GM15510 (cell line): ENCODE measurements around the gene ARHGAP33.

Experiments
- POLR2A ChIP-seq: IDR thresholded peaks from 3 replicates; pipeline ENCODE4 v1.6.1; 2011; ENCODE audit warnings: borderline replicate concordance; ENCODE audit not compliant: insufficient read length; ENCODE audit errors: extremely low read depth

The ARHGAP33 gene

DNA sequence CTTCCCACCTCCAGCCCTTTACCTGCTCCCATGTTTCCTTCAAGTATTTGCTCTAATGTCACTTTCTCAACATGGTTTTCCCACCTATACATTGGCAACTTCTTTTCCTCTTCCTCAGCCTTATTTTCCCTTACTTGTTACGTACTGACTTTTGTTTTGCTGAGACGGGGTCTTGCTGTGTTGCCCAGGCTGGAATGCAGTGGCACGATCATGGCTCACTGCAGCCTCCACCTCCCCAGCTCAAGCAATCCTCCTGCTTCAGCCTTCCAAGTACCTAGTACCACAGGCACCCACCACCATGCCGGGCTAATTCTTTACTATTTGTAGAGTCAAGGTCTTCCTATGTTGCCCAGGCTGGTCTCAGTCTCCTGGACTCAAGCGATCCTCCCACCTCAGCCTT, 32.3 kb downstream of the ARHGAP33 start:
- TF ChIP-seq POLR2A, result no peak

GRCh38 chr19:35811317-35812219, 36.2 kb downstream of the ARHGAP33 start:
- TF ChIP-seq POLR2A, result no peak

DNA sequence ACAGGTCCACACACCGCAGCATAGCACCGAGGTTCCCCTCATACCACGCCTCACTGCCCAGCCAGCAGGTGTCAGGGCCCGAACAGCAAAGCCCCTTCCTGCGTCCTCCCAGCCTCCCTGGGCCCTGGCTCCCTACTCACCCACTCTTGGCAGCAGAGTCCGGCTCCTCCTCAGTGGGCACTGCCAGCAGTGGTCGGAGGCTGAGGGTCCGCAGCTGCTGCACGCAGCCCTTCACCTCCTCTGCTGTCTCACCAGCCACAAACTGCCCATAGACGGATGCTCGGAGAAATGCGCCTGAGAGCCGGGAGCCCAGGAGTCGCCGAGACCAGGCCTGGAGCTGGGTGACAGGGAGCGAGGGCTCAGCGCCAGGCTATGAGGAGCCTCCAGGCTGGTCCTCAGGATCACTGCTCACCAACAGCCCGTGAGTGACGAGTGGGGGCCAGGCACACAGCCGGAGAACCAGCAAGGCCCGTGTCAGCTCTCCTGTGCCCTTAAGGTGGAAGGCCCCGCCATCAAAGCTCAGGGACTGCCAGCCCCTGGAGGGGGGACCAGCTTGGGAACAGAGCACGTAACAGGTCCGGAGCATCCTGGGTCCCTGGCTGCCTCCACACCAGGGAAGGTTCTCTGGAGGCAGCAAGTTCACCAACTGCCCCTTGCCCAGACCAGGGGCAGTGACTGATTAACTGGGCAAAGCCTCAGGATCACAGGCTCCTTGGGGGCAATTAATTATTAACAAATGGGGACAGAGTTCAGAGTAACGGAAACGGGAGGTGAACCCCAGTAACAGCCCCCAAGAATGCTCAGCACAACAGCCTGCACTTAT, 37.1 kb downstream of the ARHGAP33 start, which contains the start of gene PRODH2:
Gene PRODH2 (minus strand): TSS at position 626 of the 823 bp plus-strand sequence. CDS start 40 bp downstream, at position 586.
- TF ChIP-seq POLR2A, result no peak

DNA sequence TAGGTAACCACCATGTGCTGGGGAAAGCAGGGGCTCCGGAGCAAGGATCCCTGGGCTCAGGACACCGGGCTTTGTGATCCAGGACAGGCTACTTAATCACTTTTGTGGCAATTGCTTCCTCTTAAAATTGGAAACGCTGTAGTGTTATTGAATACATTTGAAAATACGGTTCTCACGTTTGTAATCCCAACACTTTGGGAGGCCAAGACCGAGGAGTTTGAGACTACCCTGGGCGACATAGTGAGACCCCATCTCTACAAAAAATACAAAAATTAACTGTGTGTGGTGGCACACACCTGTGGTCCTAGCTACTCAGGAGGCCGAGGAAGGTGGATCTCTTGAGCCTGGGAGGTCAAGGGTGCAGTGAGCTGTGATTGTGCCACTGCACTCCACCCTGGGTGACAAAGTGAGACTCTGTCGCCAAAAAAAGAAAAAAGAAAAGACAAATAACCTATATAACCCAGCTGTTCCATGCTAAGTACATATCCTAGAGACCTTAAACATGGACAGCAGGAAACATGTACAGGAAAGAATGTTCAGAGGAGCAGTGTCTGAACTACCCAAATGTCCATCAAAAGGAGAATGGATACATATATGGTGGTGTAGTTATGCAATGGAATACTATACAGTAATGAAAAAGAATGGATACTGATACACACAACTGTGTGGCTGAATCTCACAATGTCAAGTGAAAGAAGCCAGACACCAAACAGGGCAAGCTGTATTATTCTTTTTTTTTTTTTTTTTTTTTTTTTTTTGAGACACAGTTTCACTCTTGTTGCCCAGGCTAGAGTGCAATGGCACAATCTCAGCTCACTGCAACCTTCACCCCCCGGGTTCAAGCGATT, 37.9 kb downstream of the ARHGAP33 start:
- TF ChIP-seq POLR2A, result no peak

GRCh38 chr19:35816262-35816661, 40.9 kb downstream of the ARHGAP33 start:
- TF ChIP-seq POLR2A, result no peak

DNA sequence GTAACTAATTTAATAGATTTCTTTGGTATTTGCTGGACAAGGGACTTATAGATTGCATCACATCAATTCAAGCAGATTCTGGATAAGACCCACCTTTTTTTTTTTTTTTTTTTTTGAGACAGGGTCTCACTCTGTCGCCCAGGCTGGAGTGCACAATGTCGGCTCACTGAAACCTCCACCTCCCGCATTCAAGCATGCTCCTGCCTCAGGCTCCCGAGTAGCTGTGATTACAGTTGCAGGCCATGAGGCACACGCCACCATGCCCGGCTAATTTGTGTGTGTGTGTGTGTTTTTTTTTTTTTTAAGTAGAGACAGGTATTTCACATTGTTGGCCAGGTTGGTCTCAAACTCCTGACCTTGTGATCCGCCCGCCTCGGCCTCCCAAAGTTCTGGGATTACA, 41.5 kb downstream of the ARHGAP33 start:
- TF ChIP-seq POLR2A, result no peak

DNA sequence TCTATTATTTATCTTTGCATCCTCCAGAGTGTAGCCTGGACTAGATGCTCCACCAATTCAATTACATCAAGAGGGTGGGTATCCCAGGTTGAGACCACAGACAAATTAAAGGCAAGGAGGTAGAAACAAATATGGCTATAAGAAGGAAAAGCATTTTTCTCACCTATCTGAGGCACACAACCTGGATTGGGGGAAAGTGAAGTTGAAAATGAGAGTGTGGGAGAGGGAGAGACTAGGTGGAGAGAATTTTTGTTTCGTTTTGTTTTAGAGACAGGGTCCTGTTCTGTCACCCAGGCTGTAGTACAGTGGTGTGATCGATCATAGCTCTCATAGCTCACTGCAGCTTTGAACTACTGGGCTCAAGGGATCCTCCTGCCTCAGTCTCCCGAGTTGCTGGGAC, 43.1 kb downstream of the ARHGAP33 start:
- no peak for TF ChIP-seq POLR2A

DNA sequence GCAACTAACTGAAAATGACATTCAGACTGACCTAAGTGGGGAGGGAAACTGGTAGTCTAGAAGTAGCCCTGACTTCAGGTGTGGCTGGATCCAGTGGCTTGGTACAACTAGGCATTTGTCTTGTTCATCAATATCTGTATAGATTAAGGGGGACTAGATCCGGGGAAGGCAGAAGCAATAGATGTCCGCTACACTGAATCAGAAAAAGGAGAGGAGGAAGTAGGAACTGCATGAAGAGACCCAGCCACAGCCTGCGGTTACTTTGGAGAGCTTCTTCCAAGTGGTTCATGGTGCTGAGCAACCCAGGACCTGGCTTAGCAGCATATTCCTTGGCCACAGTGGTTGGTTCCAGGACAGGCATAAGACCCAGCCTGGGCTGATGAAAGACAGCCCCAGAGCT, 47.2 kb downstream of the ARHGAP33 start:
- no peak for TF ChIP-seq POLR2A

GRCh38 chr19:35824150-35824549, 48.8 kb downstream of the ARHGAP33 start:
- TF ChIP-seq POLR2A, result no peak

DNA sequence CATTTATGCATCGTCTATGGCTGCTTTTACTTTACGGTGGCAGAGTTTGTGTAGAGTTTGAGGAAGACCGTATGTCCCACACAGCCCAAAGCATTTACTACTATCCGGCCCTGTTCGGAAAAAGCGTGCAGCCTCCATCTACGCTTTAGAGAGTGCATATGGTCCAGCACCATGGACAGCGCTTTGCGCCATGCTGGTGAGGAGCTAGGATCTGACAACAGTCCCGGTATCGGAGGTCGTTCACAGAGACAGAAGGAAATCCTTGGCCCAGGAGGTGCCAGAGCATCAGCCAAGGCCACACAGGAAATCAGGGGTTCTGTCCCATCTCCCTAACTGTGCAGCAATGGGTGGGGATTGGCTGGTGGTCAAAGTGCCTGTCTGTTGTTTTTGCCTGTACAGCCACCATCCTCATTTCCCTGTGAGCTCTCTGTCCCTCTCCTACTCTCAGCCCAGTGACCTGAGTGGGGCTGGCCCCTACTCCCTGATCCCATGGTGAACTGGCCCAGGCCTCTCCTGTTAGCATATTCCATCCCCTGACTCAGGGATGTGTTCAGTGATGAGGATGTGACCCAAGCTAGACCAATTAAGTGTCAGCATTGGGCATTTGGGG, 53.4 kb downstream of the ARHGAP33 start:
- no peak for TF ChIP-seq POLR2A

GRCh38 chr19:35830986-35831385, 55.6 kb downstream of the ARHGAP33 start:
- TF ChIP-seq POLR2A, result no peak

DNA sequence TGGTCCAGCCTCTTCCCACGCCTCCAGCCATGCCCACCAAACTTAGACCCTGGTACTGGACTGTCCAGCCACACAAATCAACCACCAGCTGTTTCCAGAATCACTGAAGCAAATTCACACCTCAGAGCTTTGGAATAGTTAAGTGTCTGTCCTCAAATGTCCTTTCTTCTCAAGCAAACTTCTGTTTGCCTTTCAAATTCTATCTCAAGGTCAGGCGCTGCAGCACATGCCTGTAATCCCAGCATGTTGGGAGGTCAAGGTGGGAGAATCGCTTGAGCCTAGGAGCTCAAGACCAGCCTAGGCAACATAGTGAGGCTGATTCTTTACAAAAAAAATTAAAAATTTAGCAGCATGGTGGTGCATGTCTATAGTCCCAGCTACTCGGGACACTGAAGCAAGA, 56.7 kb downstream of the ARHGAP33 start:
- TF ChIP-seq POLR2A, result no peak

DNA sequence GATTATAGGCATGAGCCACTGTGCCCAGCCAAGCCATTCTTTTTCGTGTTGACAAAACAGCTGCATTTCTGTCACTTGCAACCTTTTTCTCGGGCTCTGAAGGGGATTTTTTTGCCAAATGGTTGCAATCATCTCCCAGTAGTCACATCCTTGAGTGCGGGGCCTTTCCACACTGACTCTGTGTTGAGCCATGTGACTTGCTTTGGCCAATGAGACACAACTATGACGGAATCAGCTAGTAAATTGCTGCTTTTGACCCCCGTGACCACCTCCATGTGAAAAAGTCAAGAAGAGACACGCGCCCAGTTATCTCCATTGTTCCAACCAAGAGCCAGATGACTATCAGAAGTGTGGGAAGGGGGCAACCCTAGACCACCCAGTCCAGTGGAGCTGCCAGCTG, 58.6 kb downstream of the ARHGAP33 start:
- TF ChIP-seq POLR2A, result no peak
